Activated CD8-positive, alpha-beta memory T cell treated with anti-CD3 and anti-CD28 coated beads, Interleukin-2, amount 10 ng/mL, durations not matched to agents 7 days and 5 days (primary cell): Measurements from ENCODE around the gene DENND5B. TPM values are rescaled to one million over a fixed set of nuclear protein-coding genes. Genes with fewer than 3 reads are reported as not detected.
A peak's percentile ranks its signal among the peaks of the same experiment; 100 is the strongest.
"Not testable (repeated sequence)": the region's sequence is repeated elsewhere in the genome, so short reads cannot be mapped to it uniquely, and the experiment has no call there.

Experiments
- ATAC-seq: fragments of 150-1000 bp; cut with Tn5 transposase; one replicate; pipeline ENCODE4 v1.10.0; 2021; ENCODE audit warnings: moderate library complexity
- CTCF ChIA-PET: fragments of 350-600 bp; sonication (Branson Sonifier 250); formaldehyde crosslinking; loops from one replicate; lab custom pipeline; 2021; ENCODE audit warnings: antibody characterized with exemption; lab: Charles Lee
- DNase-seq: peaks from one replicate; pipeline ENCODE4 v3.0.0-alpha.2; 2020
- H3K27ac Mint-ChIP-seq: one replicate; pipeline ENCODE4 v1.8.0; 2021; ENCODE audit warnings: mild to moderate bottlenecking, mixed read lengths
- H3K27me3 Mint-ChIP-seq: one replicate; pipeline ENCODE4 v1.8.0; 2021; ENCODE audit warnings: mixed read lengths
- H3K36me3 Mint-ChIP-seq: one replicate; pipeline ENCODE4 v1.8.0; 2021; ENCODE audit warnings: mild to moderate bottlenecking, mixed read lengths
- H3K4me1 Mint-ChIP-seq: one replicate; pipeline ENCODE4 v1.8.0; 2021; ENCODE audit warnings: mixed read lengths
- H3K4me3 Mint-ChIP-seq: one replicate; pipeline ENCODE4 v1.8.0; 2021; ENCODE audit warnings: mild to moderate bottlenecking, moderate library complexity, mixed read lengths
- H3K9me3 Mint-ChIP-seq: one replicate; pipeline ENCODE4 v1.8.0; 2022; ENCODE audit warnings: low read depth, mixed read lengths
- total RNA-seq, 2 experiments: library from RNA; stranded (reverse); gene quantifications; one replicate each; pipeline ENCODE4 v1.2.3, GENCODE V29; 2021

The DENND5B gene
- total RNA-seq, 2 experiments from 2014 or later: 0.06 to 0.26 TPM

- H3K9me3 Mint-ChIP-seq, H3K4me3 Mint-ChIP-seq, H3K4me1 Mint-ChIP-seq, CTCF ChIA-PET, DNase-seq, H3K27ac Mint-ChIP-seq, ATAC-seq, H3K36me3 Mint-ChIP-seq, H3K27me3 Mint-ChIP-seq: not testable (repeated sequence)
Measured at GRCh38 chr12:31608299-31608698, 17.4 kb upstream of the DENND5B start.

DNA sequence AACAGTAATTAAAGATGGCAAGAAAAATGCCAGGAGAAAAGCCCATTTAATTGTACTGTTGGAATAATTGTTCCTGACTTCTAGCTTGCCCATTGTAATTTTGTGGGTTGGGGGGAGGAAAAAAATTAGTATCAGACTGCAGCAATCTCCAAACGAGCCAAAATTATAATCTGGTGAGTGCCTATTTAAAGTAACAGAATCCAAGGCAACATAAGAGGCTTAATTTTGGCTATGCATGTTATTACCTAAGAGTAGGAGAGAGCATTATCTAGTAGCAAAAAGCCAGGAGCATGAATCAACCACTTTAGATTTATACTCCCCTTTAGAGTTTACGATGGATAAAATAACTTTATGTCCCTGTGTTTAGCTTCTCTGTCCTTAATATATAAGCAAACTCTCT is 14.6 kb upstream of the DENND5B start:
- Mint-ChIP-seq H3K27ac (no peak overlapping the region), H3K36me3 (no peaks in the 10 kb centered on the region), H3K4me1 (no peaks in the 10 kb centered on the region), H3K9me3 (peaks cover 4% of the 10 kb centered on the region), H3K27me3 (peaks cover 8% of the 10 kb centered on the region), H3K4me3 (no peak overlapping the region)
- DNase-seq (no peak), ATAC-seq (no peak)
- CTCF ChIA-PET: no interaction called here

GRCh38 chr12:31603546-31604009 is 12.6 kb upstream of the DENND5B start:
- H3K4me3 Mint-ChIP-seq: no peak overlapping the region

GRCh38 chr12:31600750-31601149 is 9.8 kb upstream of the DENND5B start:
- CTCF ChIA-PET: no interaction called here
- Mint-ChIP-seq H3K9me3 (no peaks in the 10 kb centered on the region), H3K27ac (no peak overlapping the region), H3K4me1 (no peaks in the 10 kb centered on the region), H3K36me3 (no peaks in the 10 kb centered on the region), H3K4me3 (no peak overlapping the region), H3K27me3 (peaks cover 15% of the 10 kb centered on the region)
- DNase-seq (no peak), ATAC-seq (no peak)

More at GRCh38 chr12:31603546-31604009, 12.6 kb upstream of the DENND5B start:
- no peak for ATAC-seq
- CTCF ChIA-PET: interaction anchor here (0.7 kb wide), 1 partner anchor 779 kb away, joined by 4 read pairs; no protein-coding TSS in a partner anchor
- Mint-ChIP-seq H3K9me3 (peaks cover 4% of the 10 kb centered on the region), H3K36me3 (no peaks in the 10 kb centered on the region), H3K27ac (no peak overlapping the region), H3K4me1 (no peaks in the 10 kb centered on the region), H3K27me3 (peaks cover 11% of the 10 kb centered on the region)
- no peak for DNase-seq

- Mint-ChIP-seq H3K36me3 (no peaks in the 10 kb centered on the region), H3K4me3 (no peak overlapping the region), H3K4me1 (no peaks in the 10 kb centered on the region), H3K9me3 (no peaks in the 10 kb centered on the region), H3K27ac (no peak overlapping the region), H3K27me3 (peaks cover 15% of the 10 kb centered on the region)
- no peak for ATAC-seq
- CTCF ChIA-PET: no interaction called here
- DNase-seq: no peak
Measured at GRCh38 chr12:31600252-31600651, 9.3 kb upstream of the DENND5B start.

DNA sequence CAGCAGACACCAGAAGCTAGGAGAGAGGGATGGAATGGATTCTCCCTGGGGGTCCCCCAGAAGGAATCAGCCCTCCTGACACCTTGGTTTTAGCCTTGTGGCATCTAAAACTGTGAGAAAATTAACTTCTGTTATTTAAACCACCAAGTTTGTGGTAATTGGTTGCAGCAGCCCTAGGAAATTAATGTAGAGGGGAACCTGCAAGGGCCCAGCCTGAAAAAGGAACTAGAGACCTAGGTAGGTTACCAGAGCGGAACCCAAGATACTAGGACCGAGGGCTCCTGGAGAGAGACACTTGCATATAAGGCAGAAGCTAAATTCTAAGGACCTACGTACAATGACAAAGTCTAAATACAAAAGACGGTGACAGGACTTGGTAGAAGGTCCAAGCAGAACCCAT is 8.1 kb upstream of the DENND5B start:
- Mint-ChIP-seq H3K27ac (no peak overlapping the region), H3K36me3 (no peaks in the 10 kb centered on the region), H3K4me1 (no peaks in the 10 kb centered on the region), H3K9me3 (no peaks in the 10 kb centered on the region), H3K4me3 (no peak overlapping the region), H3K27me3 (peaks cover 14% of the 10 kb centered on the region)
- CTCF ChIA-PET: no interaction called here
- ATAC-seq: no peak
- DNase-seq: no peak

- CTCF ChIA-PET: no interaction called here
- DNase-seq (no peak), ATAC-seq (no peak)
- no peaks in the 10 kb centered on the region for H3K4me1 Mint-ChIP-seq
- no peaks in the 10 kb centered on the region for H3K9me3 Mint-ChIP-seq
- H3K27me3 Mint-ChIP-seq: peaks cover 21% of the 10 kb centered on the region
- H3K27ac Mint-ChIP-seq: no peak overlapping the region
- H3K36me3 Mint-ChIP-seq: no peaks in the 10 kb centered on the region
- H3K4me3 Mint-ChIP-seq: no peak overlapping the region
Measured at GRCh38 chr12:31597066-31597465, 6.1 kb upstream of the DENND5B start.

GRCh38 chr12:31594681-31595080 is 3.7 kb upstream of the DENND5B start:
- H3K9me3 Mint-ChIP-seq: no peaks in the 10 kb centered on the region
- peaks cover 29% of the 10 kb centered on the region for H3K27me3 Mint-ChIP-seq
- H3K4me1 Mint-ChIP-seq: peaks cover 7% of the 10 kb centered on the region
- no peak for ATAC-seq
- CTCF ChIA-PET: interaction anchor here (1.4 kb wide), 1 partner anchor 16 kb away, joined by 3 read pairs; no protein-coding TSS in a partner anchor
- DNase-seq: no peak
- H3K27ac Mint-ChIP-seq: no peak overlapping the region
- no peaks in the 10 kb centered on the region for H3K36me3 Mint-ChIP-seq
- no peak overlapping the region for H3K4me3 Mint-ChIP-seq

DNA sequence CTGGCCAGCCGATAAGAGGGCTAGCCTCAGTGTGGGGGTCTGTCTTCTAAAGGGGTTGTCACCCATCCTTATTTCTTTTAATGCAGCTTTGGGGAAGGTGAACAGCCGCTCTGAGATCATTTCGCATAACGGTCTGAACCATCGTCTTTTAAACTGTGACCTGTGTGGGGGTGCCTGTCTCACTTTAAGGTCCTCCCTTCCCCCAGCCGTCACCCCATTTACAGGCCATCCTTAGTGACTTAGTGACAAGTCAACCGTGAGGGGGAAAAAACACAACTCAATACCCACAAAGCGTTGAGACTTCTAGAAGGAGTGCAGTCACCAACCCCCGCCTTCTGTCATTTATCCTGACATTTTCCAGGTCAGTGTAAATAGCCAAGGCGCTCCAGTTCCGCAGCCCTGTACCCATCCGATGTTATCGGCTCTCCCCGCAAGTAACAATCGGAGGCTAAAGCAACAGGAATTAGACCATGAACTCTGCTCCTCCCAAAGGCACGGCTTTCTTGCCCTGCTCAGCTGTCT is 505 bp upstream of the DENND5B start:
- Mint-ChIP-seq H3K27ac (no peak overlapping the region), H3K9me3 (no peaks in the 10 kb centered on the region), H3K4me1 (peaks cover 10% of the 10 kb centered on the region), H3K36me3 (no peaks in the 10 kb centered on the region), H3K4me3 (peak overlapping the region; percentile 62), H3K27me3 (peaks cover 52% of the 10 kb centered on the region)
- CTCF ChIA-PET: no interaction called here
- DNase-seq: no peak
- no peak for ATAC-seq

DNA sequence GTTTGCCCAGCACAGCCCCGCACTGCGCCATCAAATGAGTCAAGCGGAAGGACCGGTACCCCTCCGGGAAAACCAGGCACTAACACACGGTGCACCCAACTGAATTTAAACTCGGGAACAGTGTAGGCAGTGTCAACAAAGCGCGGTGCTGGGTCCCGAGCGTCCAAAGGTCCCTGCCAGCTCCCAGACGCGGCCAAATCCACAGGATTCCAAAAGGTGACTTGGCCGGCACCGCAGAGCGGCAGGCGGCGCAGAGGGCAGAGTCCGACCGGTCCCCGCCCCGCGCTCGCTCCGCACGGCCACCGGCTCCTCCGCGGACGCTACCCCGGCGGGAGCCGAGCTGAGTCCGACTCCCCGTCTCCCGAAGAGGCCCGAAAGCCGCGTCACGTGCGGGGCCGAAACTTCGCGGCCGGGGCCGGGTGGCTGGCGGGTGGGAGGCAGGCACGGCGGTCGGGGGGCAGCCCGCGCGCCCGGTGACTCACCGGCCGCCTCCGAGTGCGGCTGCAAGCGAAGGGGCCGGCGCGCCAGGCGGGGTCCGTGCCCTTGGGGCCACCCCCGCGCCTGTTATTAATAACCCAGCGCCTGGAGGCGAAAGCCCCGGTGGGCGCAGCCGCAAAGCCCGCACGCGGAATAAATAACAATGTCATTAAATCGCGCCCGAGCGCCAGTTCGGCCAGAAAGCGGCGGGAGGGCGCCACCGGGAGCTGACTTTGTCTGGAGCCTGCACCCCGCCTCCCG is 863 bp downstream of the DENND5B start:
- peak overlapping the region; percentile 62 for H3K4me3 Mint-ChIP-seq
- no peak for DNase-seq
- peak; percentile 43 for ATAC-seq
- no peaks in the 10 kb centered on the region for H3K36me3 Mint-ChIP-seq
- no peaks in the 10 kb centered on the region for H3K9me3 Mint-ChIP-seq
- H3K4me1 Mint-ChIP-seq: peaks cover 10% of the 10 kb centered on the region
- H3K27ac Mint-ChIP-seq: no peak overlapping the region
- CTCF ChIA-PET: interaction anchor here (0.9 kb wide), 1 partner anchor 470 kb away, joined by 3 read pairs; no protein-coding TSS in a partner anchor
- H3K27me3 Mint-ChIP-seq: peaks cover 52% of the 10 kb centered on the region

- ATAC-seq (peak; percentile 59), DNase-seq (peak; percentile 45)
- Mint-ChIP-seq H3K4me3 (peak overlapping the region; percentile 62), H3K4me1 (peaks cover 10% of the 10 kb centered on the region), H3K27me3 (peaks cover 52% of the 10 kb centered on the region), H3K27ac (peak overlapping the region; percentile 0), H3K9me3 (no peaks in the 10 kb centered on the region), H3K36me3 (no peaks in the 10 kb centered on the region)
- CTCF ChIA-PET: no interaction called here
Measured at GRCh38 chr12:31589598-31589903, 1.4 kb downstream of the DENND5B start.

- no peaks in the 10 kb centered on the region for H3K36me3 Mint-ChIP-seq
- peaks cover 10% of the 10 kb centered on the region for H3K4me1 Mint-ChIP-seq
- CTCF ChIA-PET: no interaction called here
- H3K27me3 Mint-ChIP-seq: peaks cover 49% of the 10 kb centered on the region
- ATAC-seq (no peak), DNase-seq (no peak)
- H3K9me3 Mint-ChIP-seq: no peaks in the 10 kb centered on the region
- peak overlapping the region; percentile 62 for H3K4me3 Mint-ChIP-seq
- no peak overlapping the region for H3K27ac Mint-ChIP-seq
Measured at GRCh38 chr12:31588976-31589375, 2.0 kb downstream of the DENND5B start.

GRCh38 chr12:31586728-31587127 is 4.2 kb downstream of the DENND5B start:
- ATAC-seq: no peak
- CTCF ChIA-PET: no interaction called here
- no peak overlapping the region for H3K4me3 Mint-ChIP-seq
- H3K4me1 Mint-ChIP-seq: peaks cover 9% of the 10 kb centered on the region
- H3K27me3 Mint-ChIP-seq: peaks cover 41% of the 10 kb centered on the region
- no peak overlapping the region for H3K27ac Mint-ChIP-seq
- no peak for DNase-seq
- no peaks in the 10 kb centered on the region for H3K36me3 Mint-ChIP-seq
- H3K9me3 Mint-ChIP-seq: no peaks in the 10 kb centered on the region

GRCh38 chr12:31585895-31586294 is 5.0 kb downstream of the DENND5B start:
- ATAC-seq: no peak
- peaks cover 4% of the 10 kb centered on the region for H3K4me1 Mint-ChIP-seq
- H3K9me3 Mint-ChIP-seq: no peaks in the 10 kb centered on the region
- H3K4me3 Mint-ChIP-seq: no peak overlapping the region
- CTCF ChIA-PET: no interaction called here
- H3K27ac Mint-ChIP-seq: no peak overlapping the region
- H3K27me3 Mint-ChIP-seq: peaks cover 37% of the 10 kb centered on the region
- DNase-seq: no peak
- H3K36me3 Mint-ChIP-seq: no peaks in the 10 kb centered on the region
